ENCODE measurements around the gene EIF4A2. TPM values are rescaled to one million over a fixed set of nuclear protein-coding genes. Genes with fewer than 3 reads are reported as not detected.

The EIF4A2 gene
- polyA plus RNA-seq, 1 donor (not counting 4 experiments of a cell fraction or from before 2014, with no cell fraction given): 568 TPM

GRCh38 chr3:186828340-186828739 is 45.0 kb downstream of the EIF4A2 start:
- Histone ChIP-seq H3K79me2 (ENCODE audit: control insufficient read depth, insufficient read depth, low read length) (no peaks in the 10 kb centered on the region), H3K9ac (ENCODE audit: control insufficient read depth, extremely low read depth, insufficient read depth, low read length) (no peak overlapping the region), H3K27ac (ENCODE audit: control insufficient read depth, insufficient read depth, low read length) (no peak overlapping the region), H3K4me1 (ENCODE audit: control insufficient read depth, extremely low read depth, insufficient read depth, low read length) (peaks cover 11% of the 10 kb centered on the region), H4K20me1 (ENCODE audit: control insufficient read depth, extremely low read depth, insufficient read depth, low read length) (no peaks in the 10 kb centered on the region), H3K9me1 (ENCODE audit: control insufficient read depth, extremely low read depth, insufficient read depth, low read length) (no peaks in the 10 kb centered on the region), H3K36me3 (ENCODE audit: control insufficient read depth in 2 of 2, extremely low read depth in 1 of 2, insufficient read depth in 2 of 2, low read length in 2 of 2) (no peaks in the 10 kb centered on the region), H3K4me3 (ENCODE audit: control insufficient read depth in 2 of 3, extremely low read depth in 1 of 3, insufficient read depth in 2 of 3, low read depth in 1 of 3, low read length in 3 of 3) (no peak overlapping the region), H3K4me2 (ENCODE audit: control insufficient read depth, extremely low read depth, insufficient read depth, low read depth, low read length) (no peak overlapping the region), H3K27me3 (ENCODE audit: control insufficient read depth, extremely low read depth, insufficient read depth, low read length) (peaks cover 27% of the 10 kb centered on the region), H2AFZ (ENCODE audit: control insufficient read depth, low read length) (no peak overlapping the region), H3K9me3 (ENCODE audit: control insufficient read depth, low read depth, low read length) (no peaks in the 10 kb centered on the region)
- FAIRE-seq: no peak
- TF ChIP-seq EZH2 (IDR thresholded peaks at IDR 0.05; ENCODE audit: low read length): no peak
- no peak for TF ChIP-seq CTCF (optimal IDR thresholded peaks at IDR 0.05 in 1 of 3, IDR thresholded peaks at IDR 0.05 in 1 of 3, conservative IDR thresholded peaks at IDR 0.05 in 1 of 3; ENCODE audit: extremely low read depth in 1 of 3, insufficient read depth in 2 of 3, low read length in 3 of 3)
- no peak for DNase-seq (ENCODE audit: low read depth, low spot score)
- dilution Hi-C loops (cut with MboI; ENCODE audit: extremely low pct_ligation_motif_present, low sequenced_read_pairs): no loop called here

GRCh38 chr3:186831798-186832197 is 48.4 kb downstream of the EIF4A2 start:
- H4K20me1 ChIP-seq (ENCODE audit: control insufficient read depth, extremely low read depth, insufficient read depth, low read length): no peaks in the 10 kb centered on the region
- no peak for FAIRE-seq
- no peaks in the 10 kb centered on the region for H3K9me3 ChIP-seq (ENCODE audit: control insufficient read depth, low read depth, low read length)
- H3K4me3 ChIP-seq (ENCODE audit: control insufficient read depth in 2 of 3, extremely low read depth in 1 of 3, insufficient read depth in 2 of 3, low read depth in 1 of 3, low read length in 3 of 3): no peak overlapping the region
- H3K4me2 ChIP-seq (ENCODE audit: control insufficient read depth, extremely low read depth, insufficient read depth, low read depth, low read length): no peak overlapping the region
- H3K4me1 ChIP-seq (ENCODE audit: control insufficient read depth, extremely low read depth, insufficient read depth, low read length): no peaks in the 10 kb centered on the region
- no peak overlapping the region for H3K9ac ChIP-seq (ENCODE audit: control insufficient read depth, extremely low read depth, insufficient read depth, low read length)
- no peak overlapping the region for H2AFZ ChIP-seq (ENCODE audit: control insufficient read depth, low read length)
- TF ChIP-seq EZH2 (IDR thresholded peaks at IDR 0.05; ENCODE audit: low read length) (no peak), CTCF (optimal IDR thresholded peaks at IDR 0.05 in 1 of 3, IDR thresholded peaks at IDR 0.05 in 1 of 3, conservative IDR thresholded peaks at IDR 0.05 in 1 of 3; ENCODE audit: extremely low read depth in 1 of 3, insufficient read depth in 2 of 3, low read length in 3 of 3) (no peak)
- no peaks in the 10 kb centered on the region for H3K9me1 ChIP-seq (ENCODE audit: control insufficient read depth, extremely low read depth, insufficient read depth, low read length)
- H3K79me2 ChIP-seq (ENCODE audit: control insufficient read depth, insufficient read depth, low read length): no peaks in the 10 kb centered on the region
- no peak overlapping the region for H3K27ac ChIP-seq (ENCODE audit: control insufficient read depth, insufficient read depth, low read length)
- no peak for DNase-seq (ENCODE audit: low read depth, low spot score)
- H3K27me3 ChIP-seq (ENCODE audit: control insufficient read depth, extremely low read depth, insufficient read depth, low read length): peaks cover 27% of the 10 kb centered on the region
- H3K36me3 ChIP-seq (ENCODE audit: control insufficient read depth in 2 of 2, extremely low read depth in 1 of 2, insufficient read depth in 2 of 2, low read length in 2 of 2): no peaks in the 10 kb centered on the region
- dilution Hi-C loops (cut with MboI; ENCODE audit: extremely low pct_ligation_motif_present, low sequenced_read_pairs): no loop called here
